Endothelial cell of umbilical vein (primary cell): ENCODE measurements around the gene PCSK6. TPM values are rescaled to one million over a fixed set of nuclear protein-coding genes. Genes with fewer than 3 reads are reported as not detected.

Experiments used
- BruUV-seq: library from RNA; stranded (reverse); fragments of 400-500 nt; replicated peaks from 2 replicates; lab custom pipeline; 2021; lab: Mats Ljungman, UMichigan
- CTCF ChIA-PET: fragments of 300-600, 350-600 bp; sonication (Branson Sonifier 250); formaldehyde crosslinking; loops from one replicate; lab custom pipeline; 2021; ENCODE audit warnings: antibody characterized with exemption, inconsistent platforms; lab: Charles Lee
- POLR2A ChIA-PET: fragments of 300-600, 350-600 bp; sonication (Branson Sonifier 250); formaldehyde crosslinking; loops from one replicate; lab custom pipeline; 2021; ENCODE audit warnings: antibody characterized with exemption, inconsistent platforms; lab: Charles Lee
- DNase-seq: peaks from one replicate; pipeline ENCODE4 v3.0.0-alpha.2; 2011; ENCODE audit warnings: low read depth, low spot score
- FAIRE-seq: peaks from 2 replicates; lab custom pipeline; 2011; peaks lifted over from hg19 to GRCh38; lab: Jason Lieb, UNC
- H2AFZ ChIP-seq: 2 replicates; pipeline ENCODE4 v1.6.0; 2012; ENCODE audit warnings: low read depth, low read length, control low read depth, inconsistent platforms
- H3K27ac ChIP-seq: 2 replicates; pipeline ENCODE4 v1.5.1; 2011; ENCODE audit warnings: low read depth, mild to moderate bottlenecking, control low read depth, low read length, moderate library complexity; ENCODE audit not compliant: insufficient read depth
- H3K27me3 ChIP-seq, 2 experiments: 2 replicates each; pipeline versions ENCODE4 v1.6.0 to v1.6.1; 2011; ENCODE audit warnings: low read length in 2 of 2, mixed read lengths in 1 of 2; ENCODE audit not compliant: control insufficient read depth in 2 of 2, insufficient read depth in 2 of 2
- H3K36me3 ChIP-seq, 2 experiments: 2 replicates in 1 of 2; 3 replicates in 1 of 2; pipeline ENCODE4 v1.5.1; 2011; ENCODE audit warnings: low read length in 2 of 2, mild to moderate bottlenecking in 1 of 2, moderate library complexity in 1 of 2; ENCODE audit not compliant: control insufficient read depth in 2 of 2, insufficient read depth in 2 of 2; ENCODE audit errors: extremely low read depth in 1 of 2
- H3K4me1 ChIP-seq: 3 replicates; pipeline ENCODE4 v1.5.1; 2011; ENCODE audit warnings: mild to moderate bottlenecking, low read length; ENCODE audit not compliant: control insufficient read depth, insufficient read depth; ENCODE audit errors: extremely low read depth
- H3K4me2 ChIP-seq: 2 replicates; pipeline ENCODE4 v1.6.1; 2011; ENCODE audit warnings: low read length, control low read depth, mixed read lengths; ENCODE audit not compliant: insufficient read depth
- H3K4me3 ChIP-seq, 3 experiments: fragments of 200-600 bp in 1 of 3; sonication (generic), shearing (Covaris generic) in 1 of 3; replicated peaks in 1 of 3; 2 replicates each; pipeline ENCODE4 v1.5.1; 2011 to 2016; ENCODE audit warnings: control low read depth in 3 of 3, low read length in 3 of 3, mild to moderate bottlenecking in 2 of 3, inconsistent platforms in 1 of 3, low read depth in 1 of 3, moderate library complexity in 1 of 3; ENCODE audit not compliant: insufficient read depth in 1 of 3
- H3K79me2 ChIP-seq: 2 replicates; pipeline ENCODE4 v1.6.0; 2012; ENCODE audit warnings: low read length, inconsistent platforms; ENCODE audit not compliant: control insufficient read depth, insufficient read depth
- H3K9ac ChIP-seq: replicated peaks from 2 replicates; pipeline ENCODE3; 2011; ENCODE audit warnings: low read length, control low read depth; ENCODE audit not compliant: insufficient read depth; ENCODE audit errors: extremely low read depth
- H3K9me1 ChIP-seq: replicated peaks from 3 replicates; pipeline ENCODE4 v1.6.0; 2011; ENCODE audit warnings: mild to moderate bottlenecking, low read length; ENCODE audit not compliant: control insufficient read depth, insufficient read depth; ENCODE audit errors: extremely low read depth
- H3K9me3 ChIP-seq: replicated peaks from 2 replicates; pipeline ENCODE4 v1.5.1; 2012; ENCODE audit warnings: low read length, inconsistent platforms; ENCODE audit not compliant: control insufficient read depth, insufficient read depth
- H4K20me1 ChIP-seq: replicated peaks from 2 replicates; pipeline ENCODE3; 2011; ENCODE audit warnings: mild to moderate bottlenecking, low read length; ENCODE audit not compliant: control insufficient read depth, insufficient read depth; ENCODE audit errors: extremely low read depth
- EZH2 ChIP-seq: IDR thresholded peaks from 2 replicates; pipeline ENCODE4 v1.6.1; 2012; ENCODE audit warnings: borderline replicate concordance, low read depth, mild to moderate bottlenecking, moderate library complexity, low read length, inconsistent platforms; ENCODE audit not compliant: severe bottlenecking
- FOS ChIP-seq: IDR thresholded peaks from 2 replicates; pipeline ENCODE4 v1.6.1; 2011; ENCODE audit warnings: mild to moderate bottlenecking, low read length, moderate library complexity, borderline replicate concordance; ENCODE audit not compliant: insufficient read depth
- MYC ChIP-seq: IDR thresholded peaks from one replicate; pipeline ENCODE4 v1.6.1; 2011; ENCODE audit warnings: mild to moderate bottlenecking, low read depth, low read length
- dilution Hi-C: fragments of 300-500 bp; cut with MboI; formaldehyde crosslinking; loops from one replicate; pipeline ENCODE4 v1.15.0; 2019; ENCODE audit warnings: low sequenced_read_pairs; ENCODE audit not compliant: extremely low pct_ligation_motif_present
- intact Hi-C: fragments of 100-400 bp; cut with micrococcal nuclease; formaldehyde crosslinking; loops from one replicate; pipeline ENCODE4 v1.10.0; 2022
- polyA plus RNA-seq, 4 experiments: library from polyadenylated mRNA; depleted of rRNA in 3 of 4; stranded (reverse) in 3 of 4; unstranded in 1 of 4; fragments of >200 nt; gene quantifications; 2 replicates each; pipeline versions ENCODE4 v1.2.1 to v1.2.3, GENCODE V29; 2011 to 2012; ENCODE audit warnings: missing spikeins in 1 of 4
- total RNA-seq: library from RNA; stranded (reverse); gene quantifications from 2 replicates; pipeline ENCODE4 v1.2.3, GENCODE V29; 2021
- TF ChIP-seq, protein P1 (sequence below): IDR thresholded peaks from 2 replicates; pipeline ENCODE4 v1.6.1; 2011; ENCODE audit not compliant: insufficient read depth, insufficient read length

The PCSK6 gene
- total and polyA plus RNA-seq, 2 donors (not counting 3 experiments of a cell fraction or from before 2014, with no cell fraction given), result 0.18 to 0.69 TPM

DNA sequence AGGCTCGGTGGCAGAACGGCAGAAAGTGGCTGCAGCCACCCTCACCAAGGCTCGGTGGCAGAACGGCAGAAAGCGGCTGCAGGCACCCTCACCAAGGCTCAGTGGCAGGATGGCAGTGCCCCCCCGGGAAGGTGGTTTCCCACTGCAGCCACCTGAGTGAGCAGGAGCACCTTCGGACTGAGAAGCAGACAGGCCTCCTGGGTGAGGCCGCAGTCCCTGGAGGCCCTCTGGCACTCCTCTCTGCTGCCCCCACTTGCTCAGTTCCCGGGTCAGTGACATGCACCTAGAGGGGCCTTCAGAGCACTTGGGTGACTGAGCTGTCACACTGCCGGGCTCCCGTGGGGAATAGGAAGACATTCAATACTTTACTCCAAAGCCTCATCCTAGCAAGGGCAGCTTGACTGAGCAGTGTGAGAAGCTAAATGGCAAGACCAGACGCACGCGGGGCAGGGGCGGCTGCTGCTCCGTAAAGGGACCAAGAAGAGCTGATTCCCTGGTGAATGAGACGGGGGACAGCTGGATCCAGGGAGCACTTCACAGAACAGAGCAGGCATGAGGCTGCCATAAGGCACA, 62.7 kb downstream of the PCSK6 start:
- ChIA-PET CTCF (no interaction called here), POLR2A (no interaction called here)
- H4K20me1 ChIP-seq, result no peaks in the 10 kb centered on the region
- H3K9me1 ChIP-seq, result no peaks in the 10 kb centered on the region
- peaks cover 0 to 2% of the 10 kb centered on the region in 2 experiments for H3K27me3 ChIP-seq
- FAIRE-seq (no peak), DNase-seq (no peak)
- H3K9me3 ChIP-seq, result no peaks in the 10 kb centered on the region
- H3K4me3 ChIP-seq, result no peak overlapping the region
- no peak overlapping the region for H2AFZ ChIP-seq
- H3K4me1 ChIP-seq, result no peaks in the 10 kb centered on the region
- H3K9ac ChIP-seq, result no peak overlapping the region
- dilution Hi-C loops (no loop called here), intact Hi-C loops (no loop called here)
- no peak overlapping the region for H3K27ac ChIP-seq
- H3K36me3 ChIP-seq, result no peaks in the 10 kb centered on the region
- H3K79me2 ChIP-seq, result no peaks in the 10 kb centered on the region
- TF ChIP-seq FOS, result no peak
- no peak overlapping the region for H3K4me2 ChIP-seq
- no TSS peak for BruUV-seq

DNA sequence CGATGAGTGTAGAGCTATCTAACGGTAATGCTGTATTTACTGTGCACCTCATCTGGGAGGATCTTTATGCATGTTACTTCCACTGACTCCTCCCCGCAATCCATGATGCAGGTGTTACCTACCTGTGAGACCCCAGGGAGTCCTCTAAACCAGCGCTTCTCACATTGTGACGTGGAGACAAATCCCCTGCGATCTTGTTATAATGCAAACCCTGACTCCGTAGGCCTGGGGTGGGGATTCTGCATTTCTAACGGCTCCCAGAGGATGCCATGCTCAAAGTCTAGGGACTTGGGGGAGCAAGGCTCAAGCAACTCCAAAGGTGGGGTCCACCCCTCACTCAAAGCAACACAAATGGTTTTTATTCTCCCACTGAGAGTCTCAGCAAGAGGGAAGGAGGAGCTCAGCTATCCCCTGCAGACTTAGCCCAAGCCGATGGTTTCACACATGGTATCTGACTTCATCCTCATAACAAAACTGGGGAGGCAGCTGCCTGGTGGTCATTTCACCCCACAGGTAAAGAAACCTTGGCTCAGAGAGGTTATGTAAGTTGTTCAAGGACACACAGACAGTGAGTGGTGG, 63.6 kb downstream of the PCSK6 start:
- Histone ChIP-seq H3K9me1 (no peaks in the 10 kb centered on the region), H3K4me2 (no peak overlapping the region), H3K27ac (no peak overlapping the region), H3K4me3 (no peak overlapping the region), H3K27me3 (peaks cover 0 to 2% of the 10 kb centered on the region in 2 experiments), H3K36me3 (no peaks in the 10 kb centered on the region), H4K20me1 (no peaks in the 10 kb centered on the region), H3K9me3 (no peaks in the 10 kb centered on the region), H3K4me1 (no peaks in the 10 kb centered on the region), H2AFZ (no peak overlapping the region), H3K9ac (no peak overlapping the region), H3K79me2 (no peaks in the 10 kb centered on the region)
- TF ChIP-seq EZH2, result no peak
- TF ChIP-seq, protein P1, sequence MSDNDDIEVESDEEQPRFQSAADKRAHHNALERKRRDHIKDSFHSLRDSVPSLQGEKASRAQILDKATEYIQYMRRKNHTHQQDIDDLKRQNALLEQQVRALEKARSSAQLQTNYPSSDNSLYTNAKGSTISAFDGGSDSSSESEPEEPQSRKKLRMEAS, result no peak
- no peak for TF ChIP-seq MYC
- intact Hi-C loops (no loop called here), dilution Hi-C loops (no loop called here)
- POLR2A ChIA-PET, result no interaction called here
- no peak for DNase-seq
- BruUV-seq, result no TSS peak
- FAIRE-seq, result no peak
- CTCF ChIA-PET, result no interaction called here
